ENCODE results near the gene HEATR9.
A peak's percentile ranks its signal among the peaks of the same experiment; 100 is the strongest.

The HEATR9 gene

GRCh38 chr17:35865412-35866340 is 3.0 kb downstream of the HEATR9 start:
- DNase-seq (ENCODE audit: low read depth): no peak

DNA sequence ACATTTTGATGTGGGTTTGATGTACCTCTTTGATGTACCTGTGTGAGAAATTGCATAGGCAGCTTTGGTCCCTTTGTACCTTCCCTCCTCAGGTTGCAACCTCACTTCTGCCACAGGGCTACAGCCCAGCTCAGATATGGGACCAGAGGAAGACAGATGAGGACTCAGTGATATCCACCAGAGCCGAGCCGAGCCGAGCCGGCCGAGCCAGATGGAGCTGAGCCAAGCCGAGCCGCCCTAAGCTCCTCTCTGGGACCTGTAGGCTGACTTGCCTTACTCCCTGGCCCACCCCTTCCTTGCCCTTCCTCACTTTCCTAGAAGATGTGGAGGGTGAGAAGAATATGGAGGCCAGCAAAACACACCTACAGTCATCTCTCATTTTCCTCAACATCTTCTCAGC is 3.8 kb downstream of the HEATR9 start:
- no peak for DNase-seq (ENCODE audit: low read depth)

DNA sequence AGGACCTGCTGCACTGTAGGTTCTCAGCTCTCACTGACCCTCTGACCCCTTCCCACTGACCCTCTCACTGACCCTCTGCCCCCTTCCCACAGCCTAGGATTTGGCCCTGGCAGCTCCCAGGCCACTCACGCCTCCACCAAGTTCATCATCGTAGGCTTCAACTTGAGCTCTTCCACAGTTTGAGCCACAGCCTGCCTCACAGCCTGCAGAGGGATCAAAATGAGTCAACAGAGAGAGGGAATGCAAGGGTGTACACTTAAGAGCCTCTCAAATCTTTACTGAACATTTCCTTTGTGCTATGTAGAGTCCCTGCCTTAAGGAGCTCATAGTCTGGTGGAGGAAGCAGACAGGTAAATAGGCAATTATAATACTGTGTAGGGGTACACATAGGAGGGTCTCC is 12.1 kb downstream of the HEATR9 start:
- DNase-seq (ENCODE audit: low read depth): no peak

GRCh38 chr17:35855965-35856364 is 12.7 kb downstream of the HEATR9 start:
- no peak for DNase-seq (ENCODE audit: low read depth)

DNA sequence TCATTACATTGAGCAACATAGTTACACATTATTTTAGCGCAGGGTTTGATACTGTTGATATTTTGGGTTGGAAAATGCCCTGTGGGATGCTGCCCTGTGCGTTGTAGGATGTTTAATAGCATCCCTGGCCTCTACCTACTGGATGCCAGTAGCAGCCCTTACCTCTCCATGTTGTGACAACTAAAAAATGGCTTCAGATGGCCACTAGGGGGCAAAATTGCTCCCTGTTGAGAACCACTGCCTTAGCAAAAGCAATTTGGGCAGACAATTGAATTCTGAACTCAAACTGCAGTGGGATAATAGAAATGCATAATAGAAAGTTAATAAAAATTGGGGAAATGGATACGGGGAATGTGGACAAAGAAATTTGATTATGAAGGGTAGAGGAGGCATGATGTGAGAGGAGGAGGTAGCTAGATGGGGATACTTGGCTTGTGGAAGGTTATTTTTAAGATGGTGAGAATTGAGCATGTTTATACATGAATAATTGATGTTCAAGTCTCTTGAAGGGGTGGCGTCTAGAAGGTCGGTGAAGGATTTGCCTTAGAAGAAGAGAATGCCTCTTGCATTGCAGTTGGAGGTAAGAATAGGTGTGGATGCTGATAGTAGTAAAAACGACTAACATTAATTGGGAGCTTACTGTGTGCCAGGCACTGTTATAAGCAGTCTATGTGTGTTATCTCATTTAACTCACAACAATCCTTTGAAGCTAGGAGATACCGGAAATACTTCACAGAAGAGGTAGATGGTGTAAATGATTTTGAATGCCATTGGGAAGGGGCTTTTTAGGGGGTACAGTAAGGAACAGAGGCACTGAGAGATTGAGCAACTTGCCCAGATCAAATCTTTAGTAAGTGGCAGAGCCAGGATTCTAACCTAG is 19.0 kb downstream of the HEATR9 start:
- peak; percentile 43 for DNase-seq (ENCODE audit: low read depth)

GRCh38 chr17:35847633-35848373 is 20.9 kb downstream of the HEATR9 start:
- no peak for DNase-seq (ENCODE audit: low read depth)

- no peak for DNase-seq (ENCODE audit: low read depth)
Observed at GRCh38 chr17:35847006-35847405, 21.7 kb downstream of the HEATR9 start.

- DNase-seq (ENCODE audit: low read depth): no peak
Observed at GRCh38 chr17:35846055-35846809, 22.5 kb downstream of the HEATR9 start.

DNA sequence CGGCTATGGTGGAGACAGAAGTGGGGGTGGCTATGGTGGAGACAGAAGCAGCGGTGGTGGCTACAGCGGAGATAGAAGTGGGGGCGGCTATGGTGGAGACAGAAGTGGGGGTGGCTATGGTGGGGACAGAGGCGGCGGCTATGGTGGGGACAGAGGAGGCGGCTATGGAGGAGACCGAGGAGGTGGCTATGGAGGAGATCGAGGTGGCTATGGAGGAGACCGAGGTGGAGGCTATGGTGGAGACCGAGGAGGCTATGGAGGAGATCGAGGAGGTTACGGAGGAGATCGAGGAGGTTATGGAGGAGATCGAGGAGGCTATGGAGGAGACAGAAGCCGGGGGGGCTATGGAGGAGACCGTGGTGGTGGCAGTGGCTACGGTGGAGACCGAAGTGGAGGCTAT is 24.1 kb downstream of the HEATR9 start:
- no peak for DNase-seq (ENCODE audit: low read depth)

- no peak for DNase-seq (ENCODE audit: low read depth)
Observed at GRCh38 chr17:35843698-35844097, 25.0 kb downstream of the HEATR9 start.

GRCh38 chr17:35842239-35842638 is 26.5 kb downstream of the HEATR9 start:
- DNase-seq (ENCODE audit: low read depth): no peak

DNA sequence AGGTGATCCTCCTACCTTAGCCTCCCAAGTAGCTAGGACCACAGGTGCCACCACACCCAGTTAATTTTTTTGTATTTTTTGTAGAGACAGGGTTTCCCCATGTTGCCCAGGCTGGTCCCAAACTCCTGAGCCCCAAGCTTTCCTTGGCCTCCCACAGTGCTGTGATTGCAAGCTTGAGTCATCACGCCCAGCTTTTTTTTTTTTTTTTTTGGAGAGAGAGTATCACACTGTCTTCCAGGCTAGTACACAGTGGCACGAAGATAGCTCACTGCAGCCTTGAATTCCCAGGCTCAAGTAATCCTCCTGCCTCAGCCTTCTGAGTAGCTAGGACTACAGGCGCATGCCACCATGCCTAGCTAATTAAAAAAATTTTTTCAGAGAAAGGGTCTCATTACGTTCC is 27.2 kb downstream of the HEATR9 start:
- peak; percentile 9 for DNase-seq (ENCODE audit: low read depth)

DNA sequence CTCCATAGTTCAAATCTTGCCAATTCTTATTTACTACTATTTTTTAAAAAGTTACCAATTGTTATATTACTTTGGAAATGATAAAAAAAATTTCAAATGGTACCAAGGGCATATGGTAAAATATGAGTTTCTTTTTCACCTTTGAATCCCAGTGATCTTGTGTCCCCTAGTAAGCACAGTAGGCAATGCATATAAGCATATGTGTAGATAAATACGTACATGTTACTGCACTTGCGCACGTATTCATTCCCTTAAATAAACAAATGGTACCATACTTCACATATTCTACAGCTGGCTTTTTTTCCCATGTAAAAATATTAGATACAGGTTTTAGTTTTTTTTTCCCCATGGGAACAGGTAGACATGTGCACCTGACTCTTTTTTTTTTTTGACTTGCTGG is 27.6 kb downstream of the HEATR9 start:
- no peak for DNase-seq (ENCODE audit: low read depth)

DNA sequence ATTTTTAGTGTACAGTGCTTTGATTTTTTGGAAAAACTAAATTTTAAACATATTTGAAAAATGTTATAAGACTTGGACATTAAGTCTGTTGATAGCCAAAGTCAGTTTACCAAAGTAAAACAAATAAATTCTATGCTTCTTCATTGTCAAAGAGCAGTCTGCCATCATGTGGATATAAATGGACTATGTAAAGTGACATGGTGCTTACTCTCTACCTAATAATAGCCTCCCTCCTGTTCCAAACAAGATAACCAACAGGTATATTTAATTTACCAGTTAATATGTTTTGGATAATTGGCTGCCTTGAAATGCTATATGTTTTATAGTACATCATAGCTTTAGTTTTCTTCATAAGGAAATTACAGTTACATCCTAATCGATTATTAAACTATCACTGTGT is 43.5 kb downstream of the HEATR9 start:
- no peak for DNase-seq (ENCODE audit: low read depth)

DNA sequence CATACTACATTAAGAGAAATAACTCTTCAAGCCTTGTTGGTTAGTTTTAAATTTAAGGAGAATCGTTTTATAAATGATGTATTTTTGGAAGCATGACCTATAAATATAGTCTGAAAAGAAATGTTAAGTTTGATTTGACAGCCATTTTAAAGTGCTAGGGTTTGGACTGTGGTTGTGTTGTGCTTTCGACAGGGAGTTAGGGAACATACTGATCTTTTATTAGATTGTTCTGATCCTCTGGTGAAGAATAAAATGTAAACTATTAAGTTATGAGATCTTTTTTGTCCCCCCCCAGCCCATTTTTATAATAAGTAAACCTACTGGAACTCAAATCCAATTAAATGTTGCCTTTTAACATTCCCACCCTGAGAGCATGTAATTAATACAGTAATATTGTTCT is 47.4 kb downstream of the HEATR9 start:
- DNase-seq (ENCODE audit: low read depth): no peak

DNA sequence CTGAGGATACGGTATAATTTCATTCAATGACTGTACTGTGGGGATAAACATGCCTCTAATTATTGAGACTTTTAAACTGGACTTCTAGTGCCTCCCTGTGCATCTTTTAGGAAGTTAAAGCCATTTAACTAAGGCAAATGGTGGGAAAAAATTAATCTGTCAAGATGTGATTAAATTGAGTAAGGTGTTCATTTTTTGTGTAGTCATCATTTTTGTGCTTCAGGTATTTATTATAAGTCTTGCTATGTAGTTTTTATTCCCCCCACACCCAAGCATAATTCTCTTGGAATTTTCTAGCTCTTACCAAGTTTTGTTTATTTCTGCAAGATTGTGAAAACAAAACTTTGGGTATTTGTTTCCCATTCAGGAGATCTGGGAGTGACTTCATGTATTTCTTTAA is 49.2 kb downstream of the HEATR9 start:
- no peak for DNase-seq (ENCODE audit: low read depth)

DNA sequence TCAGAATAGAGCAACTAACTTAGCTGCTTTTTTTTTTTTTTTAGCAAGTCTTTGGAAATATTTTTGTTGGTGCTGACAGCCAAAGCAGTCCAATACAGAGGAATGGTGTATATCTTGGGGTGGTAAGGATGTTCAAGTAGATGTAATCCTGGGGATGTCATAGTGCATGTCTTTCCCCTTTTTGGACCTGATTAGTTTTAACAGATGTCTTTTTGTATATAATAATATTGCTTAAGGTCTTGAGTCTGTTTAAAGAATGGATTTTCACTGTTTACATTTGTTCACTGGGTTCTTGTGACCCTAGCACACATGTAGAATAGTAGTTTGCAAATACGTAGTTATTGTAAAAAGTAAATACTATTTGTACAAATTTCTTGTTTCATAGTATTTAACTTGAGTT is 51.5 kb downstream of the HEATR9 start:
- no peak for DNase-seq (ENCODE audit: low read depth)

GRCh38 chr17:35816723-35817122 is 52.0 kb downstream of the HEATR9 start:
- no peak for DNase-seq (ENCODE audit: low read depth)

- no peak for DNase-seq (ENCODE audit: low read depth)
Observed at GRCh38 chr17:35812456-35812855, 56.2 kb downstream of the HEATR9 start.

- DNase-seq (ENCODE audit: low read depth): no peak
Observed at GRCh38 chr17:35811759-35812158, 56.9 kb downstream of the HEATR9 start.

DNA sequence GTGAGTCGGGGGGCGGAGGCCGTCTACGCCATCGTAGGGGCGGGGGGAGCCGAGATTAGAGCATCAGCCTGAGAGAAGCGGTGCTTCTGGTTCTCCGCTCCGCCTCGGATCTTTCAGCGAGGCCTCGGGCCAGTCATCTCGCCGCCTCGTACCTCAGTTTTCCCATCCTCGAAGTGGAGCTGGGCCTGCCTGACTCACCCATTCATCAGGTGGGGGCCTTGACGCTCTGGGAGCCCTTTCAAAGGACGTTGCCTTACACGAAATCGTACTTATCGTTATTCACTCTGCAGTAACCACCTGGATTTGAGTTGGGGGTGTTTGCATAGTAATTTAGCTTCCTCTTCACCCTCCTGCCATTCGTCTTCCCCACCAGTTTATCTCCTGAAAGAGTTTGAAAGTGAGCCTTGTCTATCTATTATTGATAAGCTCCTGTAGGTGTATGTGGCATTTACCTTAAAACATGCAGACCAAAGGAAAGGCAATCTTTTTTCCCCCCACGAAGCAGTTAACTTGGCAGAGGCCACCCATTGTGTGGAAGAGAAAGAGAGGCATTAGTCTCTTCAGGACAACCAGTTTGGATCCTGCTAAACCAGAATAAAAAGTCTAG is 58.7 kb downstream of the HEATR9 start:
- DNase-seq (ENCODE audit: low read depth): no peak

Data from non-pigmented ciliary epithelial cell (primary cell).